Adrenal gland (tissue), 5 donors: ENCODE data around the gene CREB3L1.

Source experiments
- POLR2A ChIP-seq, 2 donors: fragments of 450-650 bp; IDR thresholded peaks; one replicate each; pipeline ENCODE4 v1.6.1; 2017; ENCODE audit warnings: antibody characterized with exemption in 2 of 2, mild to moderate bottlenecking in 2 of 2, moderate library complexity in 1 of 2
- TF ChIP-seq, protein P1 (sequence below), 6 experiments: fragments of 450-650 bp in 4 of 6; fragments of 200-600 bp in 2 of 6; sonication (generic) in 1 of 6; IDR thresholded peaks; 1 replicate in 5 of 6; 2 replicates in 1 of 6; pipeline versions ENCODE4 v1.5.1 to v1.8.0; 2016 to 2021; ENCODE audit warnings: antibody characterized with exemption in 6 of 6, mild to moderate bottlenecking in 2 of 6, moderate library complexity in 1 of 6
- donor health status: DM: no; HTN: no; CAD: no.

- TF ChIP-seq, protein P1, sequence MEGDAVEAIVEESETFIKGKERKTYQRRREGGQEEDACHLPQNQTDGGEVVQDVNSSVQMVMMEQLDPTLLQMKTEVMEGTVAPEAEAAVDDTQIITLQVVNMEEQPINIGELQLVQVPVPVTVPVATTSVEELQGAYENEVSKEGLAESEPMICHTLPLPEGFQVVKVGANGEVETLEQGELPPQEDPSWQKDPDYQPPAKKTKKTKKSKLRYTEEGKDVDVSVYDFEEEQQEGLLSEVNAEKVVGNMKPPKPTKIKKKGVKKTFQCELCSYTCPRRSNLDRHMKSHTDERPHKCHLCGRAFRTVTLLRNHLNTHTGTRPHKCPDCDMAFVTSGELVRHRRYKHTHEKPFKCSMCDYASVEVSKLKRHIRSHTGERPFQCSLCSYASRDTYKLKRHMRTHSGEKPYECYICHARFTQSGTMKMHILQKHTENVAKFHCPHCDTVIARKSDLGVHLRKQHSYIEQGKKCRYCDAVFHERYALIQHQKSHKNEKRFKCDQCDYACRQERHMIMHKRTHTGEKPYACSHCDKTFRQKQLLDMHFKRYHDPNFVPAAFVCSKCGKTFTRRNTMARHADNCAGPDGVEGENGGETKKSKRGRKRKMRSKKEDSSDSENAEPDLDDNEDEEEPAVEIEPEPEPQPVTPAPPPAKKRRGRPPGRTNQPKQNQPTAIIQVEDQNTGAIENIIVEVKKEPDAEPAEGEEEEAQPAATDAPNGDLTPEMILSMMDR (IDR thresholded peaks at IDR 0.05): peak in 5 of 6 experiments; percentile 11 to 99 (median 83)
- peak; percentile 9 to 45 for TF ChIP-seq POLR2A (IDR thresholded peaks at IDR 0.05)
These were observed 69.6 kb downstream of the CREB3L1 start, which contains the start of gene DGKZ for GRCh38 chr11:46346886-46347636.
